PC-9 (cell line): ENCODE measurements around the gene TMOD3. TPM values are rescaled to one million over a fixed set of nuclear protein-coding genes. Genes with fewer than 3 reads are reported as not detected.

Source experiments
- BruUV-seq: library from RNA; stranded (reverse); fragments of 400-500 nt; replicated peaks from 2 replicates; lab custom pipeline; 2021; lab: Mats Ljungman, UMichigan
- CTCF ChIA-PET: fragments of 300-600 bp; sonication (Branson Sonifier 250); formaldehyde crosslinking; loops from one replicate; lab custom pipeline; 2022; ENCODE audit warnings: antibody characterized with exemption; lab: Charles Lee
- POLR2A ChIA-PET: fragments of 300-600 bp; sonication (Branson Sonifier 250); formaldehyde crosslinking; loops from one replicate; lab custom pipeline; 2022; ENCODE audit warnings: antibody characterized with exemption; ENCODE audit not compliant: unreplicated experiment; lab: Charles Lee
- DNase-seq, 2 experiments: peaks; one replicate each; pipeline versions ENCODE4 v3.0.0 to v3.0.0-alpha.2; 2015 to 2022; ENCODE audit warnings: mixed read lengths in 1 of 2
- H2AFZ ChIP-seq: fragments of 200-600 bp; sonication (generic); 2 replicates; pipeline ENCODE4 v1.8.1; 2017; ENCODE audit warnings: antibody characterized with exemption
- H3F3A ChIP-seq: fragments of 200-600 bp; sonication (generic); 2 replicates; pipeline ENCODE4 v1.8.1; 2017; ENCODE audit warnings: antibody characterized with exemption, mild to moderate bottlenecking, low read depth; ENCODE audit not compliant: insufficient read depth
- H3K27ac ChIP-seq: fragments of 200-600 bp; sonication (generic); 2 replicates; pipeline ENCODE4 v1.6.1; 2016; ENCODE audit warnings: mixed run types
- H3K27me3 ChIP-seq: fragments of 200-600 bp; sonication (generic); 2 replicates; pipeline ENCODE4 v1.6.1; 2016; ENCODE audit warnings: low read depth, mixed run types; ENCODE audit not compliant: insufficient read depth
- H3K36me3 ChIP-seq: fragments of 200-600 bp; sonication (generic); 2 replicates; pipeline ENCODE4 v1.6.1; 2016; ENCODE audit warnings: low read depth, mixed run types
- H3K4me1 ChIP-seq: fragments of 200-600 bp; sonication (generic); replicated peaks from 2 replicates; pipeline ENCODE4 v1.6.1; 2016; ENCODE audit warnings: mixed run types; ENCODE audit not compliant: insufficient read depth
- H3K4me2 ChIP-seq: fragments of 200-600 bp; sonication (generic); 2 replicates; pipeline ENCODE4 v1.6.1; 2017; ENCODE audit warnings: mixed run types
- H3K4me3 ChIP-seq: fragments of 200-600 bp; sonication (generic); 2 replicates; pipeline ENCODE4 v1.6.1; 2016; ENCODE audit warnings: mixed run types
- H3K79me2 ChIP-seq: fragments of 200-600 bp; sonication (generic); 2 replicates; pipeline ENCODE4 v1.6.1; 2017; ENCODE audit warnings: low read depth, mixed run types
- H3K9me2 ChIP-seq: fragments of 200-600 bp; sonication (generic); 2 replicates; pipeline ENCODE4 v1.8.1; 2017; ENCODE audit warnings: mild to moderate bottlenecking; ENCODE audit not compliant: insufficient read depth
- H3K9me3 ChIP-seq: fragments of 200-600 bp; sonication (generic); 2 replicates; pipeline ENCODE4 v1.8.1; 2016; ENCODE audit warnings: low read depth; ENCODE audit not compliant: insufficient read depth
- H4K20me1 ChIP-seq: fragments of 200-600 bp; sonication (generic); 2 replicates; pipeline ENCODE4 v1.8.1; 2017; ENCODE audit not compliant: insufficient read depth
- EZH2 ChIP-seq: fragments of 200-600 bp; sonication (generic); IDR thresholded peaks from 2 replicates; pipeline ENCODE4 v1.8.0; 2017; ENCODE audit warnings: antibody characterized with exemption, low read depth
- intact Hi-C: fragments of 100-400 bp; cut with micrococcal nuclease; formaldehyde crosslinking; loops from one replicate; pipeline ENCODE4 v1.10.0; 2022; ENCODE audit not compliant: unreplicated experiment
- total RNA-seq: library from RNA; stranded (reverse); gene quantifications from 2 replicates; pipeline ENCODE4 v1.2.3, GENCODE V29; 2021
- TF ChIP-seq, protein P1 (sequence below): fragments of 200-600 bp; sonication (generic); conservative IDR thresholded peaks from 2 replicates; pipeline ENCODE4 v1.6.1; 2017; ENCODE audit warnings: mixed run types, antibody characterized with exemption, mild to moderate bottlenecking, moderate library complexity

Gene TMOD3
- total RNA-seq, 1 experiment from 2014 or later, result 125 TPM

DNA sequence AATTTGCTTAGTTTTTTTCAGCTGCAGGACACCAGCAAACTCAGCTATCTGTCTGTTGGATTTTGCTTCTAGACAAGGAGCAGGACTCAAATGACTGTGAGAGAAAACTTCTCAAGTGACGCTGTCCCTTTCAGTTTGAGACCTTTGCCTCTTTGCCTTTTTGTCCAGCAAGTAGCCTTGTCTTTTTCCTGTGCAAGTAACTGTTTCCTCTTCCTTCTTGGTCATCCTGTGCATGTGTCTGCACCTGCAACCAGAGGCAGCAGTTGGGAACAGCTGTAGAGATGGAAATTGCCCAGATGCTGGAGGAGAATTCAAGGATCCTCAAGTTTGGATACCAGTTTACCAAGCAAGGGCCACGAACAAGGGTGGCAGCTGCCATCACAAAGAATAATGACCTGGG, 23.3 kb upstream of the TMOD3 start:
- Histone ChIP-seq H3K4me2 (no peak overlapping the region), H3K27ac (no peak overlapping the region), H3K36me3 (no peaks in the 10 kb centered on the region), H3K9me2 (no peaks in the 10 kb centered on the region), H3K4me3 (no peak overlapping the region), H3K79me2 (no peaks in the 10 kb centered on the region), H4K20me1 (no peaks in the 10 kb centered on the region), H3K4me1 (0 out of 2 replicates have a peak, but pooled peaks cover 10% of the 10 kb centered on the region), H3K27me3 (no peaks in the 10 kb centered on the region), H3K9me3 (no peaks in the 10 kb centered on the region), H2AFZ (no peak overlapping the region), H3F3A (no peaks in the 10 kb centered on the region)
- intact Hi-C loops, result no loop called here
- TF ChIP-seq, protein P1, sequence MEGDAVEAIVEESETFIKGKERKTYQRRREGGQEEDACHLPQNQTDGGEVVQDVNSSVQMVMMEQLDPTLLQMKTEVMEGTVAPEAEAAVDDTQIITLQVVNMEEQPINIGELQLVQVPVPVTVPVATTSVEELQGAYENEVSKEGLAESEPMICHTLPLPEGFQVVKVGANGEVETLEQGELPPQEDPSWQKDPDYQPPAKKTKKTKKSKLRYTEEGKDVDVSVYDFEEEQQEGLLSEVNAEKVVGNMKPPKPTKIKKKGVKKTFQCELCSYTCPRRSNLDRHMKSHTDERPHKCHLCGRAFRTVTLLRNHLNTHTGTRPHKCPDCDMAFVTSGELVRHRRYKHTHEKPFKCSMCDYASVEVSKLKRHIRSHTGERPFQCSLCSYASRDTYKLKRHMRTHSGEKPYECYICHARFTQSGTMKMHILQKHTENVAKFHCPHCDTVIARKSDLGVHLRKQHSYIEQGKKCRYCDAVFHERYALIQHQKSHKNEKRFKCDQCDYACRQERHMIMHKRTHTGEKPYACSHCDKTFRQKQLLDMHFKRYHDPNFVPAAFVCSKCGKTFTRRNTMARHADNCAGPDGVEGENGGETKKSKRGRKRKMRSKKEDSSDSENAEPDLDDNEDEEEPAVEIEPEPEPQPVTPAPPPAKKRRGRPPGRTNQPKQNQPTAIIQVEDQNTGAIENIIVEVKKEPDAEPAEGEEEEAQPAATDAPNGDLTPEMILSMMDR, result no peak
- TF ChIP-seq EZH2, result no peak
- no TSS peak for BruUV-seq
- POLR2A ChIA-PET, result interaction anchor here (0.7 kb wide), 1 partner anchor 8 kb away, joined by 3 read pairs; no protein-coding TSS in a partner anchor
- DNase-seq, result no peak
- CTCF ChIA-PET, result no interaction called here

- H3K4me2 ChIP-seq, result no peak overlapping the region
- no peaks in the 10 kb centered on the region for H4K20me1 ChIP-seq
- H3K4me1 ChIP-seq, result no peaks in the 10 kb centered on the region
- CTCF ChIA-PET, result interaction anchor here (0.7 kb wide), 1 partner anchor 36 kb away, joined by 3 read pairs; no protein-coding TSS in a partner anchor
- no peak overlapping the region for H2AFZ ChIP-seq
- no peaks in the 10 kb centered on the region for H3K27me3 ChIP-seq
- H3K79me2 ChIP-seq, result no peaks in the 10 kb centered on the region
- POLR2A ChIA-PET, result no interaction called here
- intact Hi-C loops, result no loop called here
- no peaks in the 10 kb centered on the region for H3K9me3 ChIP-seq
- H3K36me3 ChIP-seq, result no peaks in the 10 kb centered on the region
- no peak for DNase-seq
- BruUV-seq, result no TSS peak
- H3F3A ChIP-seq, result no peaks in the 10 kb centered on the region
- no peak overlapping the region for H3K4me3 ChIP-seq
- TF ChIP-seq, protein P1, result no peak
- no peak for TF ChIP-seq EZH2
- H3K27ac ChIP-seq, result no peak overlapping the region
- no peaks in the 10 kb centered on the region for H3K9me2 ChIP-seq
These were observed 20.0 kb upstream of the TMOD3 start for GRCh38 chr15:51809457-51809856.

- BruUV-seq, result no TSS peak
- H3K27ac ChIP-seq, result no peak overlapping the region
- no peak for TF ChIP-seq EZH2
- TF ChIP-seq, protein P1, result no peak
These were observed 16.9 kb upstream of the TMOD3 start for GRCh38 chr15:51812598-51812997.

More at GRCh38 chr15:51812598-51812997, 16.9 kb upstream of the TMOD3 start:
- POLR2A ChIA-PET, result no interaction called here
- intact Hi-C loops, result no loop called here
- Histone ChIP-seq H3F3A (no peaks in the 10 kb centered on the region), H3K27me3 (no peaks in the 10 kb centered on the region), H3K4me3 (no peak overlapping the region), H3K9me3 (no peaks in the 10 kb centered on the region), H2AFZ (no peak overlapping the region), H3K79me2 (no peaks in the 10 kb centered on the region), H3K36me3 (no peaks in the 10 kb centered on the region), H4K20me1 (no peaks in the 10 kb centered on the region), H3K4me2 (no peak overlapping the region), H3K9me2 (no peaks in the 10 kb centered on the region), H3K4me1 (peaks cover 16% of the 10 kb centered on the region)
- CTCF ChIA-PET, result no interaction called here
- no peak for DNase-seq
